ENCODE measurements around the gene SIGLEC6. TPM values are rescaled to one million over a fixed set of nuclear protein-coding genes. Genes with fewer than 3 reads are reported as not detected.
A peak's percentile ranks its signal among the peaks of the same experiment; 100 is the strongest.

The SIGLEC6 gene
- under 1 TPM; 0.15 to 0.48 TPM for total RNA-seq

DNA sequence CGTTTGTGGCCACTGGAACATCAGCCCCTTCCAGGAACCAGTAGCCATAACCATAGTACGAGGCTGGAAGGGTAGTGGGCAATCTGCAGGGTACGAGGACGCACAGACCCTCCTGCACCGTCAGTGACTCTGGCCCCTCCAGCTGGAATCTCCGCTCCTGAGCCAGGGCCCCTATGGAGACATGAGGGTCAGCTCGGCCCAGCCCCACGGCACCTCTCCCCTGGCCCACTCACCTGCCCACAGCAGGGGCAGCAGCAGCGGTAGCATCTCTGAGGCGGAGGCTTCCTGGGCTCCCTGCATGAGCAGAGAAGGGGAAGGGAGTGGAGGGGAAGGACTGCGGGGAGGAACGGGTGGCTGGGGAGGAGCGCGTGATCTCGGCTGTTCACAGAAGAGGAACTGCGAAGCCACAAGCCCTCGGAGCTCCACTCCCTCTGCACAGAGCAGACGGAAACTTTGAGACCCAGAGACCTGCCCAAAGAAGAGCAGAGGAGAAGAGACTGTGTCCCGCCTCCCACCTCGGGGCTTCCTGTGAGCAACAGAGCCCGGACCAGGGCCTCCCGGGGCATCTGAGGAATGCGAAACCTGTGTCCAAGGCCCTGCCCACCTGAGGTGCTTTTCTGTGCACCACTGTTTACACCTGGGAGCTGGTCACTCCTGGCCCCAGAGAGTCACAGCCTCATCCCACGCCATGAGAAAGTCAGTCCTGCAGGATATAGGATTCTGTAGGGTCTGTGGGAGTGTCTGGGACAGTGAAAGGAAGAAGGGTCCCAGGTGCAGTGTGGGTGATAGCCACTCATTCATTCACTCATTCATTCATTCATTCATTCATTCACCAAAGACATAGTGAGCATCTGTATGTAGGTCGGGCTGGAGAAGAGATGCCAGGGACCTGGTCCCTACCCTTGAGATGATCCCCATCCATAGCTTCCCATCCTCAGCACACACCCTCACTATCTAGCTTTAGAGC, at the start of gene SIGLEC6:
SIGLEC6 (minus strand) TSS at position 322 of the 967 bp plus-strand sequence; CDS start at position 300, 22 bp downstream.
- CTCF ChIA-PET: no interaction called here
- Mint-ChIP-seq H3K36me3 (ENCODE audit: low read depth) (no peaks in the 10 kb centered on the region), H3K4me1 (peaks cover 8% of the 10 kb centered on the region), H3K27me3 (peaks cover 60% of the 10 kb centered on the region), H3K9me3 (no peaks in the 10 kb centered on the region), H3K27ac (no peak within 1 kb of the TSS), H3K4me3 (no peak within 1 kb of the TSS)
- DNase-seq: peak; percentile 32
- POLR2A ChIA-PET: no interaction called here

DNA sequence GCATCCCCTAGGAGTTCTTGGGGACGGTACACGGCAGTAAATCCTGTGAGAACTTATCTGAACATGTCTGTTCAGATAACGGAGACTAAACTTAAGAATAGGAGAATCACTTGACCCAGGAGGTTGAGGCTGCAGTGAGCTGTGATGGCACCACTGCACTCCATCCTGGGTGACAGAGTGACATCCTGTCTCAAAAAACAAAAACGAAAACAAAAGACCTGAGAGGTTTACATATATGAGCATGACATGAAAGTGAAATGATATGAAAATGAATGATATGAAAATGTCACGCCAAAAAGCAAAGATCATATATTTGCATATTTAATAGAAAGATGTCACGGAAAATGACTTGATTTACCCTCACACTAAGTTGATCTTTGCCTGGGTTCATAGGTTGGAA, 45.4 kb upstream of the SIGLEC6 start:
- Mint-ChIP-seq H3K27me3 (no peaks in the 10 kb centered on the region), H3K4me3 (no peak overlapping the region), H3K4me1 (peaks cover 15% of the 10 kb centered on the region), H3K36me3 (ENCODE audit: low read depth) (peaks cover 55% of the 10 kb centered on the region), H3K9me3 (peaks cover 8% of the 10 kb centered on the region), H3K27ac (no peak overlapping the region)
- ChIA-PET CTCF (no interaction called here), POLR2A (no interaction called here)
- no peak for DNase-seq

DNA sequence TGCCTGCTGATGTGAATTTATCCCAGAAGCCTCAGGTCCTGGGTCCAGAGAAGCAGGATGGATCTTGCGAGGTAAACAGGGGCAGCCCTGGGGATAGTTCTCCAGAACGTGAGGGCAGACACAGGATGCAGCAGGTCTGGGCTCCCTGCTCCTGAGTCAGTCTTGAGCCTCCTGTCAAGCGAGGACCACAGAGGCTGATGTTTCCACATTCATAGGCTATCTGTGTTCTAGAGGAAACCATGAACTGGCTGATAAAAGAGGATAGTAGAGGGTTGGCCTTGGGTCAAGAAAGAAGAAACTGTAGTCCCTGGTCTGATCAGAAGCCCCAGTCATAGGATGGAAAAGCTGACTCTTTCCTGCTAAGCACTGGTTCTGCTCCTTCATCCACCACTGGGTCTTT, 41.9 kb upstream of the SIGLEC6 start:
- H3K4me3 Mint-ChIP-seq: no peak overlapping the region
- H3K4me1 Mint-ChIP-seq: peaks cover 30% of the 10 kb centered on the region
- peaks cover 6% of the 10 kb centered on the region for H3K27me3 Mint-ChIP-seq
- peaks cover 45% of the 10 kb centered on the region for H3K36me3 Mint-ChIP-seq (ENCODE audit: low read depth)
- H3K9me3 Mint-ChIP-seq: peaks cover 6% of the 10 kb centered on the region
- no peak for DNase-seq
- ChIA-PET POLR2A (no interaction called here), CTCF (no interaction called here)
- no peak overlapping the region for H3K27ac Mint-ChIP-seq

DNA sequence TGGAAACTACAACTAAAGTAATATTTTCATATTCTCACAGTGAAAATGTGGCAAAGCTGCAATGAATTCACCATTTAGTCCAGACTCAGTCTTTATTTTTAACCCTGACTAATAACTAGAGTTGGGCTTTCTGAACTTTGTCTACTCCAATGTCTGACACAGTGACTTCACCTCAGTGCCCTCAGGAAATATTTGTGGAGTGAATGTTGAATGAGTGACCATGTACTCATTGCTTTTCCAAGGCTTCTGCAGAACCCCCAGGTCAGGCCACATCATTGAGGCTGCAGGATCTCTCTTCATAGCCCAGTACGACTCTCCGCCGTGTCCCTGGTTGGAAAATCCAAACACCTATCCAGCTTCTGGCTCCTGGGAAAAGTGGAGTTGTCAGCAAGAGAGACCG, 41.4 kb upstream of the SIGLEC6 start:
- Mint-ChIP-seq H3K27ac (no peak overlapping the region), H3K9me3 (peaks cover 6% of the 10 kb centered on the region), H3K36me3 (ENCODE audit: low read depth) (peaks cover 48% of the 10 kb centered on the region), H3K4me1 (peaks cover 30% of the 10 kb centered on the region), H3K27me3 (peaks cover 10% of the 10 kb centered on the region), H3K4me3 (no peak overlapping the region)
- CTCF ChIA-PET: no interaction called here
- POLR2A ChIA-PET: no interaction called here
- DNase-seq: no peak

DNA sequence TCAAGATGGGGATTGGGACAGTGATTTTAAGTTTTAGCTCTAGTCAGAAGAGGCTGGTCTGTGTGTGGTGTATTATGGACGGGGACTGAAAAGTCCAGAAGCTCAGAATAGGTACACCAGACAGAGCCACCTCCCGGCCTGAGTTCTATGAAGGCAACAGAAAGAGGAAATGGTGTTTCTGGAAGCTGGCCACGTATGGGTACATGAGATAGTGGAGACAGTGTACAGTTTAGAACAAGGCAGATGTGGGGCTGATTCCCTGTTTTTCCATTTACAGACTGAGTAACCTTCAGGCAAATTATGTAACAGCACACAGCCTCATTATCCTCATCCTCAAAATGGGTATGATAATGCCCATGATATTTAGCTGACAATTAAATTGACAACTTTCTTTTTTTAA, 40.9 kb upstream of the SIGLEC6 start:
- peaks cover 47% of the 10 kb centered on the region for H3K36me3 Mint-ChIP-seq (ENCODE audit: low read depth)
- no peak overlapping the region for H3K4me3 Mint-ChIP-seq
- H3K27me3 Mint-ChIP-seq: peaks cover 12% of the 10 kb centered on the region
- H3K9me3 Mint-ChIP-seq: peaks cover 6% of the 10 kb centered on the region
- no peak for DNase-seq
- H3K27ac Mint-ChIP-seq: no peak overlapping the region
- peaks cover 30% of the 10 kb centered on the region for H3K4me1 Mint-ChIP-seq
- ChIA-PET CTCF (no interaction called here), POLR2A (no interaction called here)

DNA sequence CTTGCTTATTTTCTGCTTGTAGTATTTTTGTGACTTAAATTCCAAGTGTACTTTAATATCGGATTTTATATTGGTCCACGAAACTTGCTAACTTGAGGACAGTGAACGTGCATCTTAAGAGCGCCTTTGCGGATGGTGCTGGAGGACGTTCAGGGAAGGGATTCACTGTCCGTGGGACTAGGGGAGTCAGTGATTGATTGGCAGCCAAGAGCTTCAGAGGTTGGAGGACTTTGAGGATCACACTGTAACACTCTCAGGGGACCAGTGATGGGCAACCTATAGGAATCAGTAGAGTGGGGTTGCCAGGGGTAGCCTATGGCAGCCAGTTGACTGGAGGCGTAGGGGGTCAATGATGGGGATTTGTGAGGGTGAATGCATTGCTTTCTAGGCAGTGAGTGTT, 40.1 kb upstream of the SIGLEC6 start:
- Mint-ChIP-seq H3K27me3 (peaks cover 13% of the 10 kb centered on the region), H3K9me3 (no peaks in the 10 kb centered on the region), H3K27ac (peak overlapping the region; percentile 33), H3K4me1 (peaks cover 23% of the 10 kb centered on the region), H3K36me3 (ENCODE audit: low read depth) (peaks cover 39% of the 10 kb centered on the region), H3K4me3 (peak overlapping the region; percentile 93)
- ChIA-PET CTCF (no interaction called here), POLR2A (no interaction called here)
- no peak for DNase-seq

DNA sequence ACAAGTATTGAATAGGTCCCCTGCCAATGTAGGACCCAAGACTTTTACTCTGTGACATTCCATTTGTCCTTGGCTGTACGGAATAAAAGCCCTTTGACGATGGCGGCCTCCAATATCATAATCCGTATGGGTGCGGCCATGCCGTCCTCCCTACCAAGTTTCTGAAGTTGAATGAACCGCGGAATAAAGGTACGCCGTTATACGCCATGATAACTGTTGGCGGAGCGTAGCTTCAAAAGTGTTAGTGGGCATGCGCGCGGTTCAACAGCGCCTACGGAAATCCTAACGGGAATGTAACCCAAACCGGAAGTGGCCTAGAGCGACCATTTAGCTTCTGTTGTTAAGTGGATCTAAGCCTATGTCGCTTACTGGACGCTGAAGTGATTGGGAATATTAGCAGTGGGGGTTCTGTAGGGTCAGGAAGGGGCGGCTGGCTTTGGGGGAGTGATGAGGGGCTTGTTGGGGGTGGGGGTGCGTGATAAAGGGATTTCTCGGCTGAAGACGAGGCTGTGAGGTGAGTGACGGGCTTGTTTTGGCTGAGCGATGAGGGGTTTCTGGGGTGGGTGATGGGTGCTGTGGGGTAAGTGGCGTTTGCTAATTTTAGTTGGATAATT, 39.6 kb upstream of the SIGLEC6 start, which contains the start of gene ZNF175:
ZNF175 (plus strand) TSS at position 322 of the 614 bp plus-strand sequence. CDS start 2,047 bp downstream, outside the sequence.
- peaks cover 22% of the 10 kb centered on the region for H3K4me1 Mint-ChIP-seq
- H3K9me3 Mint-ChIP-seq: no peaks in the 10 kb centered on the region
- peak within 1 kb of the TSS; percentile 33 for H3K27ac Mint-ChIP-seq
- peak within 1 kb of the TSS; percentile 93 for H3K4me3 Mint-ChIP-seq
- ChIA-PET CTCF (no interaction called here), POLR2A (interaction anchor here (0.7 kb wide), 1 partner anchor 125 kb away, joined by 3 read pairs; no protein-coding TSS in a partner anchor)
- H3K27me3 Mint-ChIP-seq: peaks cover 15% of the 10 kb centered on the region
- peak; percentile 81 for DNase-seq
- peaks cover 36% of the 10 kb centered on the region for H3K36me3 Mint-ChIP-seq (ENCODE audit: low read depth)

DNA sequence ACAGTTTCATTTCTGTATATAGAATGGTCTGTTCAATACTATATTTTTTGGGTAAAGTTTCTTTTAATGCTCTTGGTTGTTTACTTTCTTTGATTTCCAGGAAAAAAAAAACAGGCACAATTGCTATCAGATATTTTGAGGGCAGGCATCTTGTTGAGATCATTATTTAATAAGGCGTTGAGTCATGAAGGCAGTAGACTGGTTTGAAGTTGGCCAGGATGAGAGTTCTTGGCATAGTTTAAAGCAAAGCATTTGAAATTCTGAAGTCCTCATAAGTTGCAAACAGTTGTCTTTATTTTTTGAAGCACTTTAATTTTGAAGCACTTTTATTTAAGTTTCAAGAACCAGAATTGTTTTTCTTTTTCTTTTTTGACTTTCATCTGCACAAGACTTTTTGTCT, 37.0 kb upstream of the SIGLEC6 start:
- Mint-ChIP-seq H3K4me3 (no peak overlapping the region), H3K27ac (no peak overlapping the region), H3K4me1 (peaks cover 22% of the 10 kb centered on the region), H3K36me3 (ENCODE audit: low read depth) (peaks cover 24% of the 10 kb centered on the region), H3K27me3 (peaks cover 26% of the 10 kb centered on the region), H3K9me3 (no peaks in the 10 kb centered on the region)
- ChIA-PET POLR2A (no interaction called here), CTCF (no interaction called here)
- DNase-seq: no peak

DNA sequence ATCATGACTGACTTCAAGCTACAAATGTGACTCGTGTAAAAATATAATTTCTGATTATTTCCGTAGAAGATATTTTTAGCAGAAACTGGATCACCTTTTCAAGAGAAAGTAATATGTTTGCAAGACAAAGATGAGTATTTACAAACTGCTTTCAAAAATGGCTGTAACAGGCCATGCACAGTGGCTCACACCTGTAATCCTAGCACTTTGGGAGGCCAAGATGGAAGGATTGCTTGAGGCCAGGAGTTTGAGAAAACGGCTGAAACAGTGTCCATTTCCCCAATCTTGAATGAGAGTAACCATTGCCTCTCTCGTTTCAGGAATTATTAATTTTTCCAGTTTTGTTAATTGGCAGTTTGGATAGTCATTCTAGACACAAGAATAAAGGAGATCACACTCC, 36.1 kb upstream of the SIGLEC6 start:
- Mint-ChIP-seq H3K27me3 (peaks cover 26% of the 10 kb centered on the region), H3K9me3 (no peaks in the 10 kb centered on the region), H3K36me3 (ENCODE audit: low read depth) (peaks cover 18% of the 10 kb centered on the region), H3K27ac (no peak overlapping the region), H3K4me1 (peaks cover 22% of the 10 kb centered on the region), H3K4me3 (no peak overlapping the region)
- ChIA-PET POLR2A (no interaction called here), CTCF (no interaction called here)
- no peak for DNase-seq

DNA sequence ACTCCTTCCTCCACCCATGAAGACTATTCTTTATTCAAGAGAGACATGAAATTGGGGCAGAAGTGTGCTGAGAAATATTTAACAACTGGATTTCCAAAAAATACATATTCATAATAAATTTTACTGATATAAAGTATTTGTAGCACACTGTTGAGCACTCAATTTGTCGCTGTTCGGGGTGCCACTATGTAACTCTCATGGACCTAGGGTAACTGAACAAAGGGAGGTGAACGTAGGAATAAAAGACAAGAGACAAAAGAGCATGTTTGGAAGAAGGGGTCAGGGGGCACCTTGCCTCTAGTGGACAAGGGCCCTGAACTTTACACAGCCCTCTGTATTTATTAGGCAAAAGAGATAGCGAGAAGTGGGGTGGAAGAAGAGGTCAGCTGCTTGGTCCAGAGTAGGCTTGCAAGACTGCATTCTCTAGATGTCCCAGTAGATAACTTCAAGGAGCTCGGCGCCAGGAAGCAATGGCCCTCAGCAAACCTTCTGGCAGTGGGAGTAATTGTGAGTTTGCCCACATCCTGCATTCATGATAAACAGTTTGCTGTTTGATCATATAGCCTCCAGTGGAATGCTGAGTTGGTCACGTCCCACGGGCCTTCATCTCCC, 35.1 kb upstream of the SIGLEC6 start:
- no peak for DNase-seq
- CTCF ChIA-PET: no interaction called here
- no peak overlapping the region for H3K27ac Mint-ChIP-seq
- H3K9me3 Mint-ChIP-seq: no peaks in the 10 kb centered on the region
- peaks cover 9% of the 10 kb centered on the region for H3K36me3 Mint-ChIP-seq (ENCODE audit: low read depth)
- H3K27me3 Mint-ChIP-seq: peaks cover 26% of the 10 kb centered on the region
- POLR2A ChIA-PET: interaction anchor here (0.6 kb wide), 1 partner anchor 28 kb away, joined by 3 read pairs; no protein-coding TSS in a partner anchor
- H3K4me3 Mint-ChIP-seq: no peak overlapping the region
- peaks cover 12% of the 10 kb centered on the region for H3K4me1 Mint-ChIP-seq

DNA sequence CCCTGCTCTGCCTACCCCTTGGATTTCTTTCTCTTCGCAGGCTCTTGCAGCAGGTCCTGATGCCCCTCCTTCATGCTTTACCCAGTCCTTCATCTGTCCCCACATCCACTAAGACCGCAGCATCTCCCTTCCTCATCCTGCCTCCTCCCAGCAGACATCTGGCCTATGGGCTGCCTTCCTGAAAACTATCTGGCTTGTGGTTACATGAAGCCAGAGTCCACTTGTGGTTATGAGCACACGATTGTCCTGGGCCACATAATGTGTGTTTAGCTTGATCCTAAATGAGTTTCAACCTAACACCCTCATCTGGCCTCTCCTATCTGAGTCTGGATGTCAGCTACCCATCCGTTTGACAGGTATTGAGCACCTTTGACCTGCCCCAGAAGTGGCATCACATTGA, 34.1 kb upstream of the SIGLEC6 start:
- H3K27me3 Mint-ChIP-seq: peaks cover 32% of the 10 kb centered on the region

DNA sequence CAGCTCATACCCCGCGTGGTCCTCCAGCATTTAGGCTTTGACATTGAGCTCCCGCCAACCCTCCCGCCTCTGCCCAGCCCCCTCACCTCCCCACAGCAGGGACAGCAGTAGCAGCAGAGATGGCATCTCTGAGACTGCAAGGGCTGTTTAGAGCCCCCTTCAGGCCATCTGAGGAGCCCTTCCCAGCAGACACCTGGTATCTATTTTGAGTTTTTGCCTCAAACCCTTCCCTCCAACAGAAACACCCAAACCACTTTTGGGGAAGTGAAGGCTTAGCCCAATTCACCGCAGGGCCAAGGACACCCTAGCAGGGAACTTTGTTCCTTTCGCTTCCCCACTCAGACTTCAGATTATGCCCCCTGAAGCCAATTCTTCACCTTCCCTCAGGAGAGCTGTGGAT, 33.3 kb upstream of the SIGLEC6 start:
- ChIA-PET POLR2A (no interaction called here), CTCF (no interaction called here)
- DNase-seq: no peak
- Mint-ChIP-seq H3K4me3 (no peak overlapping the region), H3K27me3 (peaks cover 32% of the 10 kb centered on the region), H3K4me1 (no peaks in the 10 kb centered on the region), H3K9me3 (no peaks in the 10 kb centered on the region), H3K36me3 (ENCODE audit: low read depth) (peaks cover 4% of the 10 kb centered on the region), H3K27ac (no peak overlapping the region)

More for the DNA sequence above, 34.1 kb upstream of the SIGLEC6 start:
- ChIA-PET POLR2A (no interaction called here), CTCF (interaction anchor here (0.6 kb wide), 1 partner anchor 1626 kb away, joined by 3 read pairs; no protein-coding TSS in a partner anchor)
- Mint-ChIP-seq H3K4me3 (no peak overlapping the region), H3K27ac (no peak overlapping the region), H3K4me1 (peaks cover 4% of the 10 kb centered on the region), H3K36me3 (ENCODE audit: low read depth) (peaks cover 4% of the 10 kb centered on the region), H3K9me3 (no peaks in the 10 kb centered on the region)
- no peak for DNase-seq

DNA sequence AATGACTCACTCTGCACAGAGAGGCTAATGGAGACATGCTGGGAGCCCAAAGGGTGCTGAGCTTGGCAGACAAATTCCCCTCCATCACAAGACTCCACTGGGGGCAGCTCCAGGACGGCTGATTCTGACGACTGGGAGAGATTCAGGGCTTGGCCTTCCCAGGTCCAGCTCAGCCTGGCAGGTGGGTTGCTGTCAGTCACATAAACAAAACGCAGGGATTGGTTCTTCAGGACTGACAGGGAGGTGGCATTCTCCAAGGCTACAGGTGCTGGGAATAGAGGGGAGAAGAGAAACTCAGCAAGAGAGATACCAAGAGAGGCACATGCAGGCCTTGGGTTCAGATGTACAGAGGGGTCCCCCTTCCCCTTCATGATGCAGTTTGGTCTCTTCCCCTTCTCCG, 28.9 kb upstream of the SIGLEC6 start:
- no peak overlapping the region for H3K4me3 Mint-ChIP-seq
- no peaks in the 10 kb centered on the region for H3K4me1 Mint-ChIP-seq
- no peaks in the 10 kb centered on the region for H3K9me3 Mint-ChIP-seq
- POLR2A ChIA-PET: no interaction called here
- no peak overlapping the region for H3K27ac Mint-ChIP-seq
- CTCF ChIA-PET: no interaction called here
- H3K27me3 Mint-ChIP-seq: peaks cover 31% of the 10 kb centered on the region
- H3K36me3 Mint-ChIP-seq (ENCODE audit: low read depth): no peaks in the 10 kb centered on the region
- no peak for DNase-seq

All from activated CD4-positive, alpha-beta memory T cell treated with anti-CD3 and anti-CD28 coated beads, Interleukin-2, amount 10 ng/mL, durations not matched to agents 7 days and 5 days (primary cell).